Erythroblast (primary cell): ENCODE data around the gene GNA12.
"Not testable (repeated sequence)": the region's sequence is repeated elsewhere in the genome, so short reads cannot be mapped to it uniquely, and the experiment has no call there.

Experiments used
- DNase-seq, 2 experiments: peaks; one replicate each; lab custom pipeline; 2025; lab: John Stamatoyannopoulos, UW
- GATA1 ChIP-seq: IDR thresholded peaks from 2 replicates; pipeline ENCODE4 v1.6.1; 2011; ENCODE audit warnings: low read depth, mild to moderate bottlenecking, control low read depth, low read length, moderate library complexity
- POLR2A ChIP-seq: IDR thresholded peaks from 2 replicates; pipeline ENCODE4 v1.6.1; 2011; ENCODE audit warnings: mild to moderate bottlenecking, low read length

GNA12 gene

GRCh38 chr7:2687338-2687869 is 156.7 kb downstream of the GNA12 start:
- DNase-seq = no peak
- no peak for TF ChIP-seq POLR2A
- no peak for TF ChIP-seq GATA1

DNA sequence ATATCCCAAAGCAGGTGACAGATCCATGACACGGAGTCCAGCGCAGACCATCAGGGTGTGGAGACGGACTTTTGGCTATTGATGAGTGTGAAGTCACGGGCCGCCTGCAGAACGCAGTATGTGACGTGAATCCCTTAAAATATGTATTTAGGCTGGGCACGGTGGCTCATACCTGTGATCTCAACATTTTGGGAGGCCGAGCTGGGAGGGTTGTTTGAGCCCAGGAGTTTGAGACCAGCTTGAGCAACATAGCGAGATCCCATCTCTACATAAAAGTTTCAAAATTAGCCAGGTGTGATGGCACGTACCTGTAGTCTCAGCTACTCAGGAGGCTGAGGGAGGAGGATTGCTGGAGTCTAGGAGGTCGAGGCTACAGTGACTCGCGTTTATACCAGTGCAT is 158.0 kb downstream of the GNA12 start:
- TF ChIP-seq GATA1 (no peak), POLR2A (no peak)
- DNase-seq = no peak

DNA sequence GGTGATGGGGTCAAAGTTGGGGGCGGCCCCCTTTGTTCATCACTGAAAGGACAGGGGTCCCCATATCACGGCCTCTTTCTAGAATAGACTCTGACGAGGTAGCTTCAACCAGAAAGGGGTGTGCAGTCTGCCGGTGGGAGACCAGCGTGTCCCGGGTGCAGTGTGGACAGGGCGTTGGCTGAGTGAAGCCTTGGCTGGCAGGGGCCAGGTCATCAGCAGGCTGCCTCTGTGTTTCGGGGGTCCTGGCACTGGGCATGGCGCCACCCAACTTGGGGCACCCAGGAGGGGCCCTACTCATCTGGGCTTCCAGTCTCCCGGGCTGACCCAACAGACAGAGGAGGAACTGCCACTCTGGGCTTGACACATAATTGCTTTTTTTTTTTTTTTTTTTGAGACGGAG is 159.6 kb downstream of the GNA12 start:
- TF ChIP-seq POLR2A (no peak), GATA1 (no peak)
- no peak for DNase-seq

DNA sequence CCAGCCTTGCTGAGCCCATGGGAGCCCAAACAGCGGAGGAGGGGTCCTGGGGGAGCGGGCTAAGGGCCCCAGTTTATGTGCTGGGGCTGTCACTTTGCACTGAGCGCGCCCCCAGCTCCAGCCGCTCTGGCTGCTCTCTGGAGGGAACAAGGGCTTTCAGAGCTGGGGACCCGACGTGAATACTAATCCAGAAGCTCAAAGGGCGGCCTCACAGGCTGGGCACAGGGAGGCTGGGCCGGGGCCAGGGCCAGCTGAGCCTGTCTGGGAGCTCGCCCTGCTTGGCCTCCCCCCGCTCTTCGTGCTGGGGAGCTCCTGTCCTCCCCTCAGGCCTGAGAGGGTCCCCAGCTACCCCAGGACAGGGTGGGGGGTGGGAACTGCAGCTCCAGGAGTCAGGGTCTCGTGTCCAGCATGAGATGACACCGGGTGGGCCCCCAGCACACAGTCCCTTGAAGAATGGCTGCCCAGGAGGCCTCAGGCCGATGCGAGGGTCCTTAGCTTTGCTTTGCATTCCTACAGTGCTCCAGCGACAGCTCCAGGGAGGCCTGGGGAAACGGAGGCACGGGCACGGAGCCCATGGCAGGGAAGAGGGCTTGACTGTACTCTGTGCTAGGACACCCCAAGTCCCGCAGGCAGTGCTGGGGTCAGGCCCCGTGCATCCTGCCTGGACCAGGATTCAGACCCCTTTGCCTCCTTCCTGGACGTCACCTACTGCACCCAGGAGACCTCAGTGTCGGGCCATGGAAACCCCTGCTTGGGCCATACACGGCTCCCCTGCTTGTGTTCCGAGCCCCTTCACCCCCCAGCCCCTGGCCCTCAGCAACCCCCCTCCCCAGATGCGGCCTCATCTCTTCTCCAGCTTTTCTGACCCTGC is 161.9 kb downstream of the GNA12 start:
- no peak for DNase-seq
- TF ChIP-seq GATA1 = no peak
- TF ChIP-seq POLR2A = no peak

GRCh38 chr7:2680792-2681490 is 163.2 kb downstream of the GNA12 start:
- DNase-seq = peak; percentile 57 to 75
- TF ChIP-seq GATA1 = no peak
- TF ChIP-seq POLR2A = no peak

GRCh38 chr7:2680256-2680655 is 163.9 kb downstream of the GNA12 start:
- DNase-seq = no peak
- TF ChIP-seq POLR2A (no peak), GATA1 (no peak)

- DNase-seq = not testable (repeated sequence)
Measured at GRCh38 chr7:2679135-2680127, 164.7 kb downstream of the GNA12 start.

- not testable (repeated sequence) for DNase-seq
Measured at GRCh38 chr7:2678454-2678853, 165.7 kb downstream of the GNA12 start.
